ENCODE data around the gene OXNAD1.

Gene OXNAD1

GRCh38 chr3:16266714-16267113 is 1.7 kb downstream of the OXNAD1 start:
- no peak for DNase-seq (ENCODE audit: low read depth, low spot score)
- H3K27ac ChIP-seq, result peak overlapping the region; percentile 64

GRCh38 chr3:16270855-16271254 is 5.8 kb downstream of the OXNAD1 start:
- no peak for DNase-seq (ENCODE audit: low read depth, low spot score)
- no peak overlapping the region for H3K27ac ChIP-seq

DNA sequence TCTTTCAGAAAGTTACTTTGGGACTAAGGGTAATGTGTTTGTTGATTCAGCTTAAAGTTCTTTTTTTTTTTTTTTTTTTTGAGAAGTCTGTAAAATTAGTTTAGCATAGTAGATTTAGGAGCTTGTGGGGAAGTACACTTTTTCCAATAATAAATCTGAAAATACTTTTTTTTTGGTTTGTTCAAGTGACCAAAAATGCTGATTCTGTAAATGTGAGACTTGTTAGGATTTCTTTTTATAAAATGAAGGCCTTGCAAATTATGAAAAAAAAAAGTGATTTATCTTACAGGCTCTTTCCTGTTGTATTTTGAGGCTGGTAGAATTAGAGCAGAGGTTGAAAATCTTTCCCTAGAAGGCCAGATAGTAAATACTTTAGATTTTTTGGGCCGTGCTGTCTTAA is 7.6 kb downstream of the OXNAD1 start:
- DNase-seq (ENCODE audit: low read depth, low spot score), result no peak
- no peak overlapping the region for H3K27ac ChIP-seq

- H3K27ac ChIP-seq, result no peak overlapping the region
- DNase-seq (ENCODE audit: low read depth, low spot score), result no peak
These were observed 8.9 kb downstream of the OXNAD1 start for GRCh38 chr3:16273867-16274266.

DNA sequence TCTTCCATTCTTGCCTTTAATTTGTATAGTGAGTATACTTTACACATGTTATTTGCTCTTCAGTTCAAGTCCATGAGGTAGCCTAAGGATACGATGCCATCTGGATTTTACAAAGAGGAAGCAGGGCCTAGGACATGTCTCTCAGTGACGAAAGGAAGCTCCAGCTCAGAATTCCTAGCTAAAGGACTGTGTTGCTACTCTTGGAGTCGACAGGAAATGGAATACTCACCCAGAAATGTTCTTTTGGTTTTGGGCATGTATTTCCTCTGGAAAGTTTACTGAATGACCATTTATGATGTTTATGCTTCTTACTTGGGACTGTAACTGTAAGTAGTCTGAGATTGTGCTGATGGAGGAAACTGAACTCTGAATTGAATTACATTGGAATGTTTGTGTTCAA is 12.5 kb downstream of the OXNAD1 start:
- DNase-seq (ENCODE audit: low read depth, low spot score), result no peak
- H3K27ac ChIP-seq, result no peak overlapping the region

DNA sequence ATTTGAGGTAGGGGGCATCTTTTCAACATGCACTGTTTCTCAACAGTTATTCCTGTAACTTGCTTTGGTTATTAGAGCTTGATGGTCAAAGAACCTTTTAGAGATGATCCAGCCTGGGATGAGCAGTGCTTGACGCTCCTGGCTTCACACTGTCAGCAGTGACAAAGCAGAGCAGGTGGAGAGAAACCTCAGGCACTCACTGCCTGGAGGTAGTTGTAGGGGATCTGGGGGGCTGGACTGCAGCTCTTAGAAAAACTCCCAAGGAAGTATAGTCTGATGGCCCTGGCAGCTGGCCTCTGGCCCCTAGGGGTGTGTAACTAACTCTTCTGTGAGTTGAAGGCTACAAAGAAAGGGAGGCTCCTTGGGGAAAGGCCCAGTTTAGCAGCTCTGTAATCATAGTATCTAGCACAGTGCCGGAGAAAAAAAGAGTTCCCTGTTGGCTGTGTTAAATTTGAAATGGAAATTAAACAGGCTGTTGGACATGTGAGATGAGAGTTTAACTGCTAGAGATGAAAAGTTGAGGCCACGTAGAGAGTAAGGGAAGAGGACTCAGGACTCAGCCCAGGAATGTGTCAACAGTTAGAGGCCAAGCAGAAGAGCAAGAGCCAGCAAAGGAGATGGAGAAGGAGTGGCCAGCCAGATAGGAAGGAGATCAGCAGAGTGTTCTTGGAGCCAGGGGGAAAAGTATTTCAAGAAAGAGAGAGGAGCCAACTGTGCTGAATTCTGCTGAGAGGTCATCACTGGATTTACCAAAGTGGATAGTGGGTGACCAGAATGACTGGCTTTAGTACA is 14.2 kb downstream of the OXNAD1 start:
- no peak for DNase-seq (ENCODE audit: low read depth, low spot score)
- no peak overlapping the region for H3K27ac ChIP-seq

GRCh38 chr3:16280671-16281070 is 15.7 kb downstream of the OXNAD1 start:
- no peak overlapping the region for H3K27ac ChIP-seq
- no peak for DNase-seq (ENCODE audit: low read depth, low spot score)

- no peak overlapping the region for H3K27ac ChIP-seq
These were observed 19.6 kb downstream of the OXNAD1 start for GRCh38 chr3:16284633-16285032.

GRCh38 chr3:16286161-16286560 is 21.1 kb downstream of the OXNAD1 start:
- no peak overlapping the region for H3K27ac ChIP-seq
- no peak for DNase-seq (ENCODE audit: low read depth, low spot score)

More at GRCh38 chr3:16284633-16285032, 19.6 kb downstream of the OXNAD1 start:
- DNase-seq (ENCODE audit: low read depth, low spot score), result no peak

DNA sequence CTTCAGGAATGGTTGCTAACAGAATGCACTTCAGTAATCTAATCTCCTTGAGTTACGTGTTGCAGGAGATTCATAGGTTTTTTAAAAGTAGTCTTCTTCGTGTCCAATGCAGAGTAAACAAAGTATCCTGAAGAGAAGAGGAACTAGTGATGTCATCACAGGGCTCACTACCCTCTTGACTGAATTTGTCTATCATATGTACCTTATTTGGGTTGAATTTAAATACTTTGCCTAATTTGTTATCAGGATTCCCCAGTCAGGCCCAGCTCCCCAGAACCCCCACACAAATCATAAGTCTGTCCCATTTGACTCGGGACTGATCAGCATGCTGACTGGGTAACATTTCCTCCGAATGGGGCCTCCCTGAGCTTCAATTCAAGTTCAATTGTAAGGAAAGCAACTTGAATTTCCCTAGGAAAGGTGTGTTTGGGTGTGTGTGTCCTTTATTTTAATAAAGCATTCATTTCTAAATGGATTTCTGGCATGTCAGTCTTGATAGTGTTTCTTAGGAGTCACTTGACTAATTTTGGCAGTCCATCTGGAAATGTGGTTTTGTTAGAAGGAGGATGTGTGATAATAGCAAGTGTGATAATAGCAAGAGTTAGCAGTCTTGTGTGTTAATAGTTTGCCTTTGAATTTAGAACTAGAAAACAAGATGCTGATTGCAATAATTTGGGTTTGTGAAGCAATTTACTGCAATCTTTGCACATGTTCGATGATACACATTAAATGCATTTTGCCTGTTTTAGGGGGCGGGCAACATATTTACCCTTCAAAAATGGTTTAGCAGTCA is 21.9 kb downstream of the OXNAD1 start:
- no peak for DNase-seq (ENCODE audit: low read depth, low spot score)
- no peak overlapping the region for H3K27ac ChIP-seq

- no peak overlapping the region for H3K27ac ChIP-seq
- no peak for DNase-seq (ENCODE audit: low read depth, low spot score)
These were observed 23.7 kb downstream of the OXNAD1 start for GRCh38 chr3:16288664-16289063.

GRCh38 chr3:16289144-16289889 is 24.3 kb downstream of the OXNAD1 start:
- no peak overlapping the region for H3K27ac ChIP-seq
- DNase-seq (ENCODE audit: low read depth, low spot score), result no peak

- no peak overlapping the region for H3K27ac ChIP-seq
- no peak for DNase-seq (ENCODE audit: low read depth, low spot score)
These were observed 25.2 kb downstream of the OXNAD1 start for GRCh38 chr3:16290007-16290826.

DNA sequence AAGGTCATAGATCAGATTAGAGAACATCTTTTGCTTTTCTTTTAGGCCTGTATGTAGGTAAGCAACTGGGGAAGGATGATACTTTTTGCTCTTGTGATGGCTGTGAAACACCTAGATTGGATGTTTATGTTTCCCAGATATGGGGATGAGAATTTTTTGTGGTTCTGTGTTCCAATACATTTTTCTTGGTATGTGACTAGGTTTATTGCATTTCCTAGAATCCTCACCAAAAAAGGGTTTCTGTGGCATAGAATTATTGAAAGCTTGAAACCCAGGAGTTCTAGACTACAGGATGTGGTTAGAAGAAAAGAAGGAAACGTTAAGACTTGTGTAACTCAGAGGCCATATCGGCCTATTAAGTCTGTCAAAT is 25.8 kb downstream of the OXNAD1 start:
- no peak for DNase-seq (ENCODE audit: low read depth, low spot score)
- no peak overlapping the region for H3K27ac ChIP-seq

DNA sequence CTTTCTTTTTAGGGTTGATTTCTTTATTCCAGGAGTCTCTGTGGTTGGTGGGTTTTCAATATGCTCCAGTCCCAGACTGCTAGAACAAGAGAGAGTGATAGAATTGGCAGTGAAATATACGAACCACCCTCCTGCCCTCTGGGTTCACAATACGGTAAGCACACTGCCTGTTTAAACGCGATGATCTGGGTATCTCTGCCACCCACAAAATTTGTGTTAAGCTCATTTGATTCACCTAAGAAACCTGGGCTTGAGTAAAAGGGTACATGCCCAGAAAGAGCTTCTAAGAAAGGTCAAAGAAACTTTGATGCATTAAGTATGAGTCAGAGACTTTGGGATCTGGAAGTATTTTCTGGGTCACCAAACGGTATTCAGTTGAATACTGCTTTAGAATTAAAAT is 29.8 kb downstream of the OXNAD1 start:
- no peak overlapping the region for H3K27ac ChIP-seq
- no peak for DNase-seq (ENCODE audit: low read depth, low spot score)

GRCh38 chr3:16295298-16295890 is 30.4 kb downstream of the OXNAD1 start:
- no peak for DNase-seq (ENCODE audit: low read depth, low spot score)
- no peak overlapping the region for H3K27ac ChIP-seq

DNA sequence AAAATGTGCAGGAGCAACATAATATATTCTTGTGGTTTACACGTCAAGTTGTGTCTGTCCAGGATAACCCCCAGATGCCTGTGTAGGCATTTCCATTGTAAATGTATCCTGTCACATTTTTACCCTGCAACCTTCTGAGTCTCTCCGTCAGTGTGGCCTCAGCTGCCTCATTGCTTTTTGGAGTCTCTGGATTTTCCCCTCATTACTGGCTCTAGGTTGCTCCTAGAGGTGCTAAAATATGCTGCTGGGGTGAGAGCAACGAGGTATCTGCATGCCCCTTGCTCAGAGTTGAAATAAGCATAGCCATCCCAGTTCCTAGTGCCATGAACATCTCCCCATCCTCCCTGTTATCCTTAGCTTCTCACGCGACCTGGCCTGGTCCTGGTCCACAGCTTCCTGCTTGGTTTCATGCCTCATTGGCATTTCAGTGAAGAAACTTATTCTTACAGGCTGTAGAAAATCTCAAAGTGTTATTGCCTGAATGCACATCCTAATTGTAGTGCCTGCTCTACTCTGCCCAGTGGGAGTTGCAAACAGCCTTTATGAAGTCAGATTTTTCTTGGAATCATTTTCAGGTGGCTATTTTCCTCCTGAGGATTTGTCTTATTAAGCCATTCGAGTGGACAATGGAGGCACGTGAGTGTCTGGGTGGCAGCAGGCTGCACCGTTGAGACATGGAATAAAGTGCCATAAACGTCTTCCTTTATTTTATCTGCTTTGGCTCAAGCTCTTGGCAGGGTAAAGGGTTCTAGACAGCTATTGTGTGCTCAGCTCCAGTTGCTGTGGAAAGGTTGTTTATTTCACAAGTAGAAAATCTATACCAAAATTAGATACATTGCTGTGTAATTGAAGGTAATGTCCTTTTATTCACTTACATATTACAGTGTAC is 33.2 kb downstream of the OXNAD1 start:
- no peak overlapping the region for H3K27ac ChIP-seq
- DNase-seq (ENCODE audit: low read depth, low spot score), result no peak

GRCh38 chr3:16298891-16299290 is 33.9 kb downstream of the OXNAD1 start:
- no peak overlapping the region for H3K27ac ChIP-seq

DNA sequence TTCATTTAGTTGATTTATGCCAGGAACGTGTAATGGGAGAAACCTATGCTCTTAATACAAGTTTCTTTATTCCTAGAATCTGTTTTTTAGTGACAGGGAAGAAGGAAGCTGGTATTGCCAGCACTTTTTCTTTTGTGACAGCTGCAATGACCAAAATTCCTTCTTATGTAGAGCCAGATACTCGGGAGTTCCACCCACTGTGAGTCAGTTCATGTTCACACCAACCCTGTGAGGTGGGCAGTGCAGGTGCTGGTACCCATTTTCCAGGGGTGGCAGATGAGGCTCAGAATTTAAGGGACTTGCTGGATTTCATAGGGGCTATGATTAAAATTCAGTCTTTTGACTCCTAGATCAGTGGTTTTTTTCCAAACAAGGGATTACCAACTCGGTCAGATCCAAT is 34.7 kb downstream of the OXNAD1 start:
- no peak for DNase-seq (ENCODE audit: low read depth, low spot score)

More at GRCh38 chr3:16298891-16299290, 33.9 kb downstream of the OXNAD1 start:
- no peak for DNase-seq (ENCODE audit: low read depth, low spot score)

More for the DNA sequence above, 34.7 kb downstream of the OXNAD1 start:
- H3K27ac ChIP-seq, result no peak overlapping the region
